HT-29 (cell line): ENCODE data around the gene MBP. TPM values are rescaled to one million over a fixed set of nuclear protein-coding genes. Genes with fewer than 3 reads are reported as not detected.
"Not testable (repeated sequence)": the region's sequence is repeated elsewhere in the genome, so short reads cannot be mapped to it uniquely, and the experiment has no call there.

Experiments
- DNase-seq: peaks from one replicate; pipeline ENCODE4 v3.0.0-alpha.2; 2015; ENCODE audit warnings: low spot score
- total RNA-seq: library from RNA; depleted of rRNA; stranded (reverse); fragments of >200 nt; shearing (Covaris generic); gene quantifications from 2 replicates; pipeline ENCODE4 v1.2.3, GENCODE V29; 2014

The MBP gene
- total RNA-seq, 1 experiment from 2014 or later, result 27.4 TPM

DNA sequence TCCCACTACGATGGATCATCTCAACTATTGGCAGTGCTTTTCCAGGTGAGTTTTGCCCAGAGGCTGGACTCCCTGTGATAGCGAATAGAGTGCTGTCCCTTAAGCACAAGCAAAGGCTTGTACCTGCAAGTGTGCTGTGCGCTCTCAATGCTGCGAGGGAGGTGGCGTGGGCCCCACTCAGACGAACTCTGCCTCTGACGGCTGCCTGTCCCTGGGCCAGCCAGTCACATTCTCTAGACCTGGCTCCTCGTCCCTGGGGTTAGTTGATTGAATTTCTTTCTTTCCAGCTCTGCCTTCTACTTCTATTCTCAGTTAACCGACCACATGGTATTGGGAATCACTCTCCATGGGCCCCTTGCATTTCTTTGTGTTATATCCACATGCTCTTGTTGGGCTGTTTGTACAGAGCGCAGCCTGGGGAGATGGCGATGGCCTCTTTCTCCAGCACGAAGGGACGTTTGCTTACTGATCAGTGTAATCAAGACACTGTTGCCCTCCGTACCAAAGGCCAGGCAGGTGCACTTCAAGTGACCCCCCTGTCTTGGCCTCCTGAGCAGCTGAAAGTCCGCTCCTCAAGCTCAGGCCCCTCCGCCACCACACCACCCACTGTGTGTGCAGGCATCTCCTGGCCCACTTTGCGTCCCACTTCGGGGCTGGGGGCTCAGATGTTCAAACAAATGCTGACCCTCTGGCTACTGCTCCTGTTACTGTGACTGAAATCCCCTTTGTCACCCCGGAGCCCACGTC lies 158.9 kb downstream of the MBP start:
- no peak for DNase-seq

DNA sequence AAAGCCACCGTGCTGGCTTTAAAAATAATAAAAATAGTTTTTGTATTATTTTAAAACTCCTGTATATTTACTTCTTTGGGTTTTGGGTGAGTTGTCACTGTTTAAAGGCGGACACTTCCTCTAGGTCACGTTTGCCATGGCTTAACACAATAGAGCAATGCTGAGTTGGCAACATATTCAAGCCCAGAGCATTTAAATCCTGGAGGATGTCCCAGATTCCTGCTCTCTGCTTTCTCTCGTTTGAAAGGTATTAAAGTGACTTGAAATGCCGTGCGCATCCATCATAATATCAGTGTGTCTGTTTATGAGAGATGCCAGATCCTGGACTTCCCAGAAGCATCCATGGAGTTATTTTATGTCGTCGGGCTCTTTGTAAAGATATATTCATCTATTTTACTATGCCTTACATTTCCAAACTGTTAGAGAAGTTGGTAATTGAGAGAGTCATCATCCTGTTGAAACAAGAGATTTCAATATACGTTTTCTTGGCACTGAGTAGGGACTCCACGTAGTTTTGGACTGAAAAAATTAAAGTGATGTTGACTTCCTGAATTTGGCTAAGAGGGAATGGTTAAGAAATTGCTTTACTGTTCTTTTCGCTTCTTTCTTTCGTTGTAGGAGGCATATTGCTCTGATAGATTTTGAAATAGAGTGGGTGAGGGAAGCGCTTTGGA lies 159.6 kb downstream of the MBP start:
- DNase-seq, result no peak

DNA sequence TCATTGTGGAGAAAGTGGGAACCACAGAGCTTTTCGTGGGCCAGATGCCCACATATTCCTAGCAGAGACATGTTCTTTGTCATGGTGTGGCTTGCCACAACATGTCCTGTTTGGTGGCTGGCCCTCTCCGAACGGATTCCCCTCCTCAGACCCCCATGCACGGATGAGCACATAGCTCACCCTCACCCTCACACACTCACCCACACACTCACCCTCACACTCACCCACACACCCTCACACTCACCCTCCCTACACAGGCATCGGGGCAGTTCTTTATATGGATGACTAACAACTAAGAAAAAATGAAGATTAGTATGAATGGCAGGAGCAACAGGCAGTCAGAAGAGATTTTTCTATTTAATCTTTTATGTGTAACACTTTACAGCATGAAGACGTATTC lies 160.3 kb downstream of the MBP start:
- no peak for DNase-seq

DNA sequence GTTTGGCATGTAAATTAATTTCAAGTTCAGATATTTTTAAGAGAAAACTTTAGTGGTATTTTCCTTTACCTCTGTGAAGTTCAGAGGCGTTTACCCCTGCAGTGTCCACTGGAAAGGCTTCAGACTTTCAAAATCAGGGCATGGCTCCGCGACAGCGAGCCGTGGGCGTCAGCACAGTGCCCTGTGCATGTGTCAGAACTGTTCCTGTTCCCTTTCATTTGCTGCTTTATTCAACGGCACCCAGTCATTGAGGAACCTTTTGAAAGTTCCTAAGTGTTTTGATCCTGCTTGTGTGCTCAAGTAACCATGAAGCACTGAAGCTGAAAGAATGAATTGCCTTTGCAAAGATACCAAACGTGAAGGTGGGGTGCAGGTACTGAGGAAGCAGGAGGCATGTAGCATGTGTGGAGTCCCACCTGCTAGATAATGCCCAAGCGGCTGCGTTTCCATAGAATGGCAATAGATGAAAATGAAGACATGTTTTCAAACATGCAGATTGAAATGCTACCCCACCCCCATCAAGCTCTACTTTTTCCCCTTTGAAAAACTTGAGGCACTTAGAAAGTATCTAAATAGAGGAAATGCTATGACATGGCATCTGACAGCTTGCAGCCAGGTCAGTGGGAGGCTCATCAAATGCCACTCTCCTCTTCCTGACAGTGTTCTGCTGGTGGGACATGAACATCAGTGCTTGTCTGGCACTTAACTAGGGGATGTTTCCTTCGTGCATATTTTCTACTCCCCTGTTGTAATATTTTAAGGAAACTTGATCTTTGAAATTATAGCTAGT lies 161.6 kb downstream of the MBP start:
- DNase-seq, result no peak

DNA sequence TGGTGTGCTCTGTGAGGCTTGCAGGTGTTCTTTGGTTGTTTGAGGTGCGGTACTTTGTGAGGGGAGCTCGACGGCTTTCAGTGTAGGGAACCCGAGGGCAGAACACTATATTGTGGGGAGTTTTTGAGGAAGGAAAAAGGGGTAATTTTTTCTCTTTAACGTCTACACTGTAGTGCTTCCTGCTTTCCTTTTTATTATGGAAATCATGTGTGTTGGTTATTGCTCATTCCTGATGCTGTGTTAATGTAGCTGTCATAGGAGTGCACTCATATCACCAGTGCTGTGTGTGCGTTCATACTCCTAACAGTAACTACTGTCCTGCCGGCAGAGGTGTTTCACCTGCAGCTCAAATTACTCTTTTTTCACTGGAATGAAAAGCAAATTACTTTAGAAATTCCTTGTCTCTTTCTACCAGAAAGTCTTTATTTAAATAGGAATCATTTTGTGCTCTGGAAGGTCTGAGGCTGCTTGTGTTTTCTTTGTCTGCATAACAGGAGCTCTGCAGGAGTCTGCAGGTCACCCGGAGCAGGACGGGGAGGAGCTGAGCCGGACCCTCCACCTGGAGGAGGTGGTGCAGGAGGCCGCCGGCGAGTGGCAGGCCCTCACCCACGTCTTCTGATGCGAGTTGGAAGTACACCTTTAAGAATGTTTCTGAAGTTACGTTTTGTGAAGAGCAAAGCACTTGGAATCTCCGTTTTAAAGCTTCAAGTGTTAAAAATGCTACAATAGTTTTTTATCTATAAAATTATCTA lies 164.7 kb downstream of the MBP start:
- DNase-seq, result no peak

DNA sequence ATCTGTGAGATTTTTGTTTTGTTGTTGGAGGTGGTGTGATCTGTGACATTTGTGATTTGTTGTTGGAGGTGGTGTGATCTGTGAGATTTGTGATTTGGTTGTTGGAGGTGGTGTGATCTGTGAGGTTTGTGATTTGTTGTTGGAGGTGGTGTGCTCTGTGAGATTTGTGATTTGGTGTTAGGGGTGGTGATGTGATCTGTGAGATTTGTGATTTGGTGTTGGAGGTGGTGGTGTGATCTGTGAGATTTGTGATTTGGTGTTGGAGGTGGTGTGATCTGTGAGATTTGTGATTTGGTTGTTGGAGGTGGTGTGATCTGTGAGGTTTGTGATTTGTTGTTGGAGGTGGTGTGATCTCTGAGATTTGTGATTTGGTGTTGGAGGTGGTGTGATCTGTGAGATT lies 165.3 kb downstream of the MBP start:
- DNase-seq, result not testable (repeated sequence)

DNA sequence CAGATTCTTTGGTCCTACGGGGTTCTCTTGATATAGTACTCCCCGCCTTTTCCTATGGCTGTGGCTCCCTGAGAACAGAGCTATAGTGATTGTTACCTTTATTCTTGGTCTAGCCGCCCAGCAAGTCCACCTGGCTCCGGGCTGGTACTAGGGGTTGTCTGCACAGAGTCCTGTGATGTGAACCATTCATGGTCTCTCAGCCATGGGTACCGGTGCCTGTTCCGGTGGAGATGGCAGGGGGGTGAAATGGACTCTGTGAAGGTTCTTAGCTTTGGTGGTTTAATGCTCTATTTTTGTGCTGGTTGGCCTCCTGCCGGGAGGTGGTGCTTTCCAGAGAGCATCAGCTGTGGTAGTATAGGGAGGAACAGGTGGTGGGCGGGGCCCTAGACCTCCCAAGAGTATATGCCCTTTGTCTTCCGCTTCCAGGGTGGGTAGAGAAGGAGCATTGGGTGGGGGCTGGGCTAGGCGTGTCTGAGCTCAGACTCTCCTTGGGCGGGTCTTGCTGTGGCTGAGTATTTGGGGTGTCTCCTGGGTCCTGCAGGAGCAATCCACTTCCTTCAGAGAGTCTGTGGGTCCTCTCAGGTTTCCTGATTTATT lies 166.9 kb downstream of the MBP start:
- DNase-seq, result not testable (repeated sequence)

DNA sequence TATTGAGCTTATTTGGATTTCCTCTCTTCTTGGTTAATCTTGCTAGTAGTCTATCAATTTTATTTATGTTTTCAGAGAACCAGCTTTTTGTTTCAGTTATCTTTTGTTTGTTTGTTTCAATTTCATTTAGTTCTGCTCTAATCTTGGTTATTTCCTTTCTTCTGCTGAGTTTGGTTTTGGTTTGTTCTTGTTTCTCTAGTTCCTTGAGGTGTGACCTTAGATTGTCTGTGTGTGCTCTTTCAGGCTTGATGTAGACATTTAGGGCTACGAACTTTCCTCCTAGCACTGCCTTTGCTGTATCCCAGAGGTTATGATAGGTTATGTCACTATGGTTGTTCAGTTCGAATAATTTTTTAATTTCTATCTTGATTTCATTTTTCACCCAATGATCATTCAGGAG lies 168.6 kb downstream of the MBP start:
- DNase-seq, result no peak

DNA sequence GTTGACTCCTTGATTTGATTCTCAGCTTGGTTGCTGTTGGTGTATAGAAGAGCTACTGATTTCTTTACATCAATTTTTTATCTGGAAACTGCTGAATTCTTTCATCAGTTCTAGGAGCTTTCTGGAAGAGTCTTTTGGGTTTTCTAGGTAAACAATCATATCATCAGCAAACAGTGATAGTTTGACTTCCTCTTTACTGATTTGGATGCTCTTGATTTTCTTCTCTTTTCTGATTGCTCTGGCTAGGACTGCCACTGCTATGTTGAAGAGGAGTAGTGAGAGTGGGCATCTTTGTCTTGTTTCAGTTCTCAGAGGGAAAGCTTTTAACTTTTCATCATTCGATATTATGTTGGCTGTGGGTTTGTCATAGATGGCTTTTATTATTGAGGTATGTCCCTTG lies 169.7 kb downstream of the MBP start:
- no peak for DNase-seq

DNA sequence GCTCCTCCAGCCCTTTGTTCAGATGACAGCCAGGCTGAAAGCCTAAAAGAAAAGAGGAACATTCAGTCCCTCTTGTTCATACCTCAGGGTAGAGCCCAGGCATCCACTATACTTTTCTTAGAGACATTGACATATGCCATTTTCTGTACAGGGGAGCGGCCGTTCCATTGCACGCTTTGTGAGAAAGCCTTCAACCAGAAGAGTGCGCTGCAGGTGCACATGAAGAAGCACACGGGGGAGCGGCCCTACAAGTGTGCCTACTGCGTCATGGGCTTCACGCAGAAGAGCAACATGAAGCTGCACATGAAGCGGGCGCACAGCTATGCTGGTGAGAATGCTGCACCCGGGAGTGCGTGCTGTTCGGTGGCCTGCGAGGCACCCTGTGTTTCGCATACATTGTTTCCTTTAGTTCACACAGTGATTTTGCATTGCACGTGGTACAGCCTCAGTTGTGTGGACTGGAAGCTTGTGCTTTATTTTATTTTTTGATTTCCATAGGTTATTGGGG lies 172.0 kb downstream of the MBP start:
- no peak for DNase-seq

DNA sequence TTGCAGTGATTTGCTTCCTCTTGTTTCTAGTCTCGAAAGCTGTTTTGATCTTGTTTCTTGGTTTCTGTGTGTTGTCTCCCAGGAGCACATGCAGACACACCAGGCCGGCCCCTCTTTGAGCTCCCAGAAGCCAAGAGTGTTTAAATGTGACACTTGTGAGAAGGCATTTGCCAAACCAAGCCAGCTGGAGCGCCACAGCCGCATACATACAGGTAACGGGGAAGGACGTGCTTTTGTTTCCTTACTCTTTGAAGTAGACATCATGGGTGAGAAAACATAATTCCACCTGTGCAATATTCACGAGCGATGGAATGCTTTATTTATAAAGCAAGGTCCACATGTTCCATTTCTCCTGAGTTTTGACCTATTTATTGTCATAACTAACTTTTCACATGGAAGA lies 173.0 kb downstream of the MBP start:
- no peak for DNase-seq

DNA sequence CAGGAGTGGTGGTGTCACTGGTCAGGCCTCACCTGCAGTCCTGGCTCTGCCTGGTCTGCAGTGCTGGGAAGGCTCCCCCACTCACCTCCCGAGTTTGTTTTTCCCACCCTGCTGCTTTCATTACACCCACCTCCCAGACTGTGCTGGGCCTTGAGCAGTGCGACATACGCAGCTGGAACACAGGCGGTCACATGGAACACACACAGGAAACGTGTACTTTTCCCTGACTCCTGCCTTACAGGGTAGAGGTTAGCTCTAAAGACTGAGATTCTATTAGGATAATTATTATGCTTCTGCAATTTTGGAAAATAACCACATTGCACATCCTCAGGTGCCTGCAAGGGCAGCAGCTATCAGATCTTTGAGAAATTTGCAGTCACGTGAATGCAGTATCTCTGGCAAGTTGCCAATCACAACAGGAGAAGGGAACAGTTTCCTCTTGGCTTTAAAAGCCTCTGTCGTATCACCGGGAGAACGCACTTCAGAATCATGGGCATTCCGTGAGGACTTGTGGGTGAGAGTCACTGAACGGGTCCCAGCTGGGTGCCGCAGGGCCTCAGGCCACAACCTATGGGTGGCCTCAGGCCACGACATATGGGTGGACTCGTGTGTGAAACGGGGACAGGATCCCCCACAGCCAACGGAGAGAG lies 173.8 kb downstream of the MBP start:
- DNase-seq, result no peak

DNA sequence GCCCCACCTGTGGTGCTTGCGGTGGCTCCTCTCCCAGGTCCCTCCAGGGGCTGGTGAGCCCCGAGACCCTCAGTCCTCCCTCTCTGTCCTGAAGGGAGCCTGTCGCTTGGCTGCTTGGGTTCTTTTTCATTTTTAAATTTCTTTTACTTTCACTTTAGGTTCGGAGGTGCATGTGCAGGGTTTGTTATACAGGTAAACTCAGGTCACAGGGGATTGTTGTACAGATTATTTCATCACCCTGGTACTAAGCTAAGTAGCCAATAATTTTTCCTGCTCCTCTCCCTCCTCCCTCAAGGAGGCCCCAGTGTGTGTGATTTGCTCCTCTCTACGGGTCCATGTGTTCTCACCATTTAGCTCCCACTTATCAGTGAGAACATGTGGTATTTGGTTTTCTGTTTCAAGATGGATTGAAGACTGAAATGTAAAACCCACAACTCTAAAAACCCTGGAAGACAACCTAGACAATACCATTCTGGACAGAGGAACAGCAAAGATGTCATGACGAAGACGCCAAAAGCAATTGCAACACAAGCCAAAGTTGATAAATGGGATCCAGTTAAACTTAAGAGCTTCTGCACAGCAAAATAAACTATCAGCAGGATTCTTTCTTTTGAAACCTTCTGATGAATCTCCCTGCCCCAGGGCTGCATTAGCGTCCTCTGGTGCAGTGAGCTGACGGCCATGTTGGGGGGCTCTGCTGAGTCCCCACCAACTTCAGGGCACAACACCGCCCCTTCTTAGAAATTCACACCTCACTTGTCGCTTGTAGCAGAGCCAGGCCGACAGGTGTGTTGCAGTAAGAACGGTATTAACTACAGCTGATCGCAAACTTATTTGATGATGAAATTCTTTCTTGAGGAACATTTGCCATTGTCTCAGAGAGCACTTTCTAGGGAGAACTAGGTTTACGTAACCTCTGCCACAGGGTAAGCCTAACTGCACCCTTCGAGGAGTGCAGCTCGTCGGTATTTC lies 174.9 kb downstream of the MBP start:
- no peak for DNase-seq

DNA sequence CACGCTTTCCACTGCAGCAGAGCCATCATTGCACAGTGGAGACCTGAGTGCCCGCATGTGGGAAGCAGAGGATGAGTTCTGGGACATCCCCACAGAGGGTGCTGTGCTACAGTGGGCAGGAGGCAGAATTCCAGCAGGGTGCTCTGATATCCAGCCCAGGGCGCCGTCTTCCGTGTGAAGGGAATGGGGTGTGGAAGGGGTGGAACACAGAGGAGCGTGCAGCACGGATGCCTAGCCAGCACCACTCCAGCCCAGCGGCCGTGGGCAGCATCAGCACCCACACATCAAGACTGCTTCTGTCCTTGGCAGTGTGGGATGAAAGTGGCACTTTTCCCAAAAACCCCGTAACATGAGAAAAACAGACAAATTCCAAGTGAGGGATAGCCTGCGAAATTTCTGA lies 175.9 kb downstream of the MBP start:
- DNase-seq, result no peak

DNA sequence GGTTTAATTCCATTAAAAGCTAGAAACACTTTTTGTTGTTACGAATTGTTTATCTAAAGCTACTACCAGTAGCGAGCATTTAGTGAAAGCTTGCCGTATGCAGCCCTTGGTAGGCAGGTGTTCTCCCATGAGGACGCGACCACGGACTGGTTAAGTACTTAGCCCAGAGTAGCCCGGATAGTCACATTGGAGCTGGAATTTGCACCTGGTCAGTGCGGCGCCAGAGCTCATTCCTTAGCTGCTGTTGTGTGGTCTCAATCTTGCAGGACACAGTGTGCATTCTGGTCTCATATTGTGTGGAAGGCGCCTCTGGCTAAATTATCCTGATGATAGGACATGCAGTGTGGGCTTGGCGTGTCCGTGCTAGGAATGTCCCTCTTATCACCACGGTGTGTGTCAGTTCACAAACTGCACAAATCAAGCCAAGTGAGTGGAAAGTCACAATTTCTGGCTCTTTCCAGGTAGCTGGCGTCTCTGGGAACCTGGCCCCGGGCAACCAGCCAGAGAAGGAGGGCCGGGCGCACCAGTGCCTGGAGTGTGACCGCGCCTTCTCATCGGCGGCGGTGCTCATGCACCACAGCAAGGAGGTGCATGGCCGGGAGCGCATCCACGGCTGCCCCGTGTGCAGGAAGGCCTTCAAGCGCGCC lies 176.9 kb downstream of the MBP start:
- no peak for DNase-seq

DNA sequence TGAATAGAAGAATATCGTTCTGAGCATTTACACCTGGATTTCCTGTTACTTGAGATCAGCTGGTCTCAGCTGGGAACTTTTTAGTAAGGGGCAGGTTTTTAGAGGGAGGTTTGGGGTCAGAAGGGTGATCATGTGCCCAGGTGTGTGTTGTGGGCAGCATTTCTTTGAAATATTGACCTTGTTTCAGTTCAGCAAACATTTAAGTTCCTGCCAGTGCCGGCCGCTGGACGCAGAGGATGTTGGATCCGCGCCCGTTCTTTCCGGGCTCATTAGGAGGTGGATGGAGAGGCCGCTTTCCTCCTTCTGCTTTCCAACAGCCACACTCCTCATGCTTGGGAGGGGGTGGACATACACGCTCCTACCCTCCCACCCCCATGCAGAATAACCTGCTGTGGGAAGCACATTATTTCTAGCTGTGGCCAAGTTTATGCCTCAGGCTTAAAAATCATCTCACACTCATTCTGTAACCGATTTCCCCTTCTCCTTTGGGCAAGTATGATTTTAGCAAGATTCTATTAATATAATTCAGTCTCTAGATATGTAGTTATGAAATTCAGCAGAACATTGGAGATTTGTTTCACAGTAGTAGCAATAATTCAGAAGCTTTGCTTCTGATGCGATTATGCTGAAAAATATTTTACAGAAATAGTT lies 178.9 kb downstream of the MBP start:
- no peak for DNase-seq

DNA sequence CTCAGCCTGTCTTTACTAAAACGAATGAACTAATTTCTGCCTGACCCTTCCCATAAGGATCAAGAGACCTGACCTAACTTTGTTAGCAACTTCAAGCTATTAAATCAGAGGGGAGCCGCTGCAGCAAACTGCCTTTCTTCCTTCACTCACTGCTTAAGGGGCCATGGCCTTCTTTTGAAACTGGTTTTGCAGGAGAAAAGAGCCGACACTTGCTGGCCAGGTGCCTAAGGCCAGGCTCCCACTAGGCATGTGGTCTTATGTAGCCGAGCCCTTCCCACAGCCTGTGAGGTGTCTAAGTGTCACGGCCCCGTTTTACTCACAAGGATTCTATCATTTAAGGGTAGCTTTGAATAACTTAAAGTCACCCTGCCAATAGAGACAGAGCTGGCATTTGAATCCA lies 179.4 kb downstream of the MBP start:
- DNase-seq, result no peak

DNA sequence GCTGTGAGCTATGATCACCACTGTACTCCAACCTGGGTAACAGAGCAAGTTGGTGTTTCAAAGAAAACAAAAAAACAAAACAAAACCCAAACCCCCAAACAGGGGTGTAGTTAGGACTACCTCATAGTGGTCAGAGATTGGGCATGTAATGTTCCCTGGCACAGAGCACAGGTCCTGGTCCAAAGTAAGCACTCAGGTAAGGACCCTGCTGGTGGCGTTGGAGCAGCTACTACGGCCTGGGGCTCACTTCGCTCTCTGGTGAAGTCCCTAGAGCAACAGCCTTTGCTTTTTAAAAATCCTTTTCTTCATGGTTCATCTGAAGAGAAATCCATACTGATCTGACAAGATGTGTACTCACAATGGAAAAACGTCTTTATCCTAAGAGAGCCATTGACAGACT lies 179.8 kb downstream of the MBP start:
- no peak for DNase-seq
